Vagina (tissue), 2 donors: ENCODE measurements around the gene LIFR. TPM values are rescaled to one million over a fixed set of nuclear protein-coding genes. Genes with fewer than 3 reads are reported as not detected.

Experiments
- DNase-seq, 2 donors: peaks; one replicate each; pipeline ENCODE4 v3.0.0-alpha.2; 2017; ENCODE audit errors: extremely low spot score in 2 of 2
- H3K27ac ChIP-seq: fragments of 200-600 bp; sonication (generic); one replicate; pipeline ENCODE4 v1.5.1; 2019
- H3K27me3 ChIP-seq: fragments of 200-600 bp; sonication (generic); one replicate; pipeline ENCODE4 v1.5.1; 2019
- H3K36me3 ChIP-seq, 2 donors: fragments of 200-600 bp; sonication (generic); one replicate each; pipeline ENCODE4 v1.5.1; 2017 to 2019
- H3K4me1 ChIP-seq: fragments of 200-600 bp; sonication (generic); one replicate; pipeline ENCODE4 v1.5.1; 2019
- H3K4me3 ChIP-seq, 2 donors: fragments of 200-600 bp; sonication (generic); 1 replicate in 1 of 2; 2 replicates in 1 of 2; pipeline ENCODE4 v1.5.1; 2016 to 2019
- H3K9me3 ChIP-seq: fragments of 200-600 bp; sonication (generic); one replicate; pipeline ENCODE4 v1.5.1; 2019
- POLR2A ChIP-seq, 2 donors: fragments of 450-650 bp; IDR thresholded peaks; one replicate each; pipeline ENCODE4 v1.6.1; 2017; ENCODE audit warnings: antibody characterized with exemption in 2 of 2, mild to moderate bottlenecking in 2 of 2, moderate library complexity in 2 of 2
- POLR2AphosphoS5 ChIP-seq, 2 donors: sonication (generic); formaldehyde crosslinking; IDR thresholded peaks; one replicate each; pipeline ENCODE4 v1.9.0; 2017; ENCODE audit warnings: antibody characterized with exemption in 2 of 2, mild to moderate bottlenecking in 2 of 2, low read depth in 1 of 2; ENCODE audit not compliant: insufficient read depth in 1 of 2
- intact Hi-C: fragments of 100-400 bp; cut with DNase I; formaldehyde crosslinking; loops from one replicate; pipeline ENCODE4 v1.15.1; 2023
- total RNA-seq: library from RNA; depleted of rRNA; stranded (reverse); fragments of >200 nt; gene quantifications from one replicate; pipeline ENCODE4 v1.2.3, GENCODE V29; 2016
- TF ChIP-seq, protein P1 (sequence below), 3 experiments: fragments of 450-650 bp in 2 of 3; fragments of 200-600 bp in 1 of 3; sonication (generic) in 1 of 3; IDR thresholded peaks; one replicate each; pipeline ENCODE4 v1.5.1; 2017 to 2019; ENCODE audit warnings: antibody characterized with exemption in 3 of 3, mild to moderate bottlenecking in 2 of 3, moderate library complexity in 2 of 3

Gene LIFR, protein sequence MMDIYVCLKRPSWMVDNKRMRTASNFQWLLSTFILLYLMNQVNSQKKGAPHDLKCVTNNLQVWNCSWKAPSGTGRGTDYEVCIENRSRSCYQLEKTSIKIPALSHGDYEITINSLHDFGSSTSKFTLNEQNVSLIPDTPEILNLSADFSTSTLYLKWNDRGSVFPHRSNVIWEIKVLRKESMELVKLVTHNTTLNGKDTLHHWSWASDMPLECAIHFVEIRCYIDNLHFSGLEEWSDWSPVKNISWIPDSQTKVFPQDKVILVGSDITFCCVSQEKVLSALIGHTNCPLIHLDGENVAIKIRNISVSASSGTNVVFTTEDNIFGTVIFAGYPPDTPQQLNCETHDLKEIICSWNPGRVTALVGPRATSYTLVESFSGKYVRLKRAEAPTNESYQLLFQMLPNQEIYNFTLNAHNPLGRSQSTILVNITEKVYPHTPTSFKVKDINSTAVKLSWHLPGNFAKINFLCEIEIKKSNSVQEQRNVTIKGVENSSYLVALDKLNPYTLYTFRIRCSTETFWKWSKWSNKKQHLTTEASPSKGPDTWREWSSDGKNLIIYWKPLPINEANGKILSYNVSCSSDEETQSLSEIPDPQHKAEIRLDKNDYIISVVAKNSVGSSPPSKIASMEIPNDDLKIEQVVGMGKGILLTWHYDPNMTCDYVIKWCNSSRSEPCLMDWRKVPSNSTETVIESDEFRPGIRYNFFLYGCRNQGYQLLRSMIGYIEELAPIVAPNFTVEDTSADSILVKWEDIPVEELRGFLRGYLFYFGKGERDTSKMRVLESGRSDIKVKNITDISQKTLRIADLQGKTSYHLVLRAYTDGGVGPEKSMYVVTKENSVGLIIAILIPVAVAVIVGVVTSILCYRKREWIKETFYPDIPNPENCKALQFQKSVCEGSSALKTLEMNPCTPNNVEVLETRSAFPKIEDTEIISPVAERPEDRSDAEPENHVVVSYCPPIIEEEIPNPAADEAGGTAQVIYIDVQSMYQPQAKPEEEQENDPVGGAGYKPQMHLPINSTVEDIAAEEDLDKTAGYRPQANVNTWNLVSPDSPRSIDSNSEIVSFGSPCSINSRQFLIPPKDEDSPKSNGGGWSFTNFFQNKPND
- total RNA-seq: 63.3 TPM

DNA sequence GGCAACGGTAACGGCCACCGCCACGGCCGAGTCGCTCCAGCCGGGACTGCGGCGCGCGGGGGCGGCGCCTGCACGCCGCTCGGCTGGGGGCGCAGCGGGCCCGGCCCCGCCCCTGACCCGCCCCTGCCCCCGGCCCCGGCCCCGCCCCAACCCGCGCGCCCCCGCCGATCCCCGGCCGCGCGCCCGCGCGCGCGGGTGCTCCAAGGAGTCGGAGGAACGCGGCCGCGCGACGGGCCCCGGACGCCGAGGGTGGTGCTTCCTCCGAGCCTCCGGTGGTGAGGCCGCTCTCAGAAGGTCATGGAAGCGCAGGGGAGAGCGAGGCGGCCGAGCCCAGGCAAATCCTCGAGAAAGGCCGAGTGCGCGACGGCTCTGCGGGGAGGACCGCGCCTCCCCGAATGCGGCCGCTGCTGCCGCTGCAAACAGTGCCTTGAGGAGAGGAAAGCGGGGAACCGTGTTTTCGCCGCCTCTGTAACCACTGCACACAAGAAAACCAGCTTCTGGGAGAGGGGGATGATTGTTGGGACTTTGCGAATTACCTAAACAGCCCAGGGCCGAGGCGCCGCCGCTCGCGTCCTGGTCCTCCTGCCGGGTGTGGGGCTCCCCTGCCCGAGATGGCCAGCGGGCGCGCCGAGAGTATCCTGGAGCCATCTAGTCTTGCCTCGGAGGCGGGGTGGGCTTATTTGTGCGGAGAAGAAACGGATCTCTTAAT, at the start of gene LIFR:
TSS of gene LIFR (minus strand) at position 48 of the 709 bp plus-strand sequence. CDS start 25,999 bp downstream, outside the sequence.
- H3K27ac ChIP-seq: peak within 1 kb of the TSS; percentile 95
- intact Hi-C loops: loop anchor here (5.0 kb wide), 2 partner anchors 114 to 241 kb away; no protein-coding TSS in a partner anchor
- DNase-seq: peak in 1 of 2 donors; percentile 91

DNA sequence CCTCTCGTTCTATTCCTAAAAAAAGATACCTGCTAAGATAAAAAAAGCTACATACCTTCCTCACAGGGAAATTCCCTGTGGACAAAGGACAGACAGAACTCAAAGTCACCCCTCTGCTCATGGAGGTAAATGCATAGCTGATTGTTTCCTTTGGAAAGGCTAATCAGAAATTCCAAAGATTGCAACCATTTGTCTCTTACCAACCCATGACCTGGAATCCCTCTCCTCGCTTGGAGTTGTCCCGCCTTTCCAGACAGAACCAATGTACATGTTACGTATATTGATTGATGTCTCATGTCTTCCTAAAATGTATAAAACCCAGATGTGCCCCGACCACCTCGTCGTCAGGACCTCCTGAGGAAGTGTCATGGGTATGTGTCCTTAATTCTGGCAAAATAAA, 49.2 kb upstream of the LIFR start:
- Histone ChIP-seq H3K4me1 (no peaks in the 10 kb centered on the region), H3K27me3 (no peaks in the 10 kb centered on the region), H3K9me3 (no peaks in the 10 kb centered on the region), H3K27ac (no peak overlapping the region), H3K4me3 (no peak overlapping the region), H3K36me3 (no peaks in the 10 kb centered on the region)
- TF ChIP-seq POLR2A (IDR thresholded peaks at IDR 0.05) (no peak), POLR2AphosphoS5 (IDR thresholded peaks at IDR 0.05; ENCODE audit: insufficient read depth in 1 of 2, low read depth in 1 of 2) (no peak)
- TF ChIP-seq, protein P1, sequence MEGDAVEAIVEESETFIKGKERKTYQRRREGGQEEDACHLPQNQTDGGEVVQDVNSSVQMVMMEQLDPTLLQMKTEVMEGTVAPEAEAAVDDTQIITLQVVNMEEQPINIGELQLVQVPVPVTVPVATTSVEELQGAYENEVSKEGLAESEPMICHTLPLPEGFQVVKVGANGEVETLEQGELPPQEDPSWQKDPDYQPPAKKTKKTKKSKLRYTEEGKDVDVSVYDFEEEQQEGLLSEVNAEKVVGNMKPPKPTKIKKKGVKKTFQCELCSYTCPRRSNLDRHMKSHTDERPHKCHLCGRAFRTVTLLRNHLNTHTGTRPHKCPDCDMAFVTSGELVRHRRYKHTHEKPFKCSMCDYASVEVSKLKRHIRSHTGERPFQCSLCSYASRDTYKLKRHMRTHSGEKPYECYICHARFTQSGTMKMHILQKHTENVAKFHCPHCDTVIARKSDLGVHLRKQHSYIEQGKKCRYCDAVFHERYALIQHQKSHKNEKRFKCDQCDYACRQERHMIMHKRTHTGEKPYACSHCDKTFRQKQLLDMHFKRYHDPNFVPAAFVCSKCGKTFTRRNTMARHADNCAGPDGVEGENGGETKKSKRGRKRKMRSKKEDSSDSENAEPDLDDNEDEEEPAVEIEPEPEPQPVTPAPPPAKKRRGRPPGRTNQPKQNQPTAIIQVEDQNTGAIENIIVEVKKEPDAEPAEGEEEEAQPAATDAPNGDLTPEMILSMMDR (IDR thresholded peaks at IDR 0.05): no peak
- no peak for DNase-seq
- intact Hi-C loops: no loop called here

More for the DNA sequence above, at the start of gene LIFR:
- Histone ChIP-seq H3K9me3 (no peaks in the 10 kb centered on the region), H3K27me3 (no peaks in the 10 kb centered on the region), H3K36me3 (no peaks in the 10 kb centered on the region), H3K4me3 (peak within 1 kb of the TSS; percentile 74 to 97), H3K4me1 (peaks cover 23% of the 10 kb centered on the region)
- TF ChIP-seq, protein P1 (IDR thresholded peaks at IDR 0.05): no peak
- peak in 1 of 2 donors; percentile 96 for TF ChIP-seq POLR2AphosphoS5 (IDR thresholded peaks at IDR 0.05; ENCODE audit: insufficient read depth in 1 of 2, low read depth in 1 of 2)
- peak in 1 of 2 donors; percentile 66 for TF ChIP-seq POLR2A (IDR thresholded peaks at IDR 0.05)

DNA sequence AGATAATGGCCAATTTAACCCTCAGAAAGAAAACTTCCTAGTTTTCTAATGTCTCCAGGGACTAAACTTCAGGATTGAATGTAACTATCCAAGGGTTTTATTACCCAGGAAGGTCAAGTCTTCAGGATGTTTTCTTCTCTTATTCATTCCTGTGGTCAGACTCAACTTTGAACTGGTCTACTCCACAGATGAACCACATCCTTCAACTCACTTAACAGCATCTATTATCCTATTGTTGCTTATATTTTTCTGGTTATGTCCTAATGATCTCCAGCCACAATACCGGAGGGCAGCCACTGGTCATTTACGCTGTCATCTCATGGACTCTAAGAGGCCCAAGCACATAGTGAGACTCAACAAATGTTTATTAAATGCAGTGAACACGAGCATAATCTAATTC, 47.2 kb upstream of the LIFR start:
- intact Hi-C loops: no loop called here
- no peaks in the 10 kb centered on the region for H3K4me1 ChIP-seq
- H3K4me3 ChIP-seq: no peak overlapping the region

GRCh38 chr5:38602641-38603040, 46.2 kb upstream of the LIFR start:
- Histone ChIP-seq H3K9me3 (no peaks in the 10 kb centered on the region), H3K27me3 (no peaks in the 10 kb centered on the region), H3K4me1 (no peaks in the 10 kb centered on the region), H3K36me3 (no peaks in the 10 kb centered on the region), H3K27ac (no peak overlapping the region), H3K4me3 (no peak overlapping the region)
- no peak for DNase-seq
- TF ChIP-seq POLR2AphosphoS5 (IDR thresholded peaks at IDR 0.05; ENCODE audit: insufficient read depth in 1 of 2, low read depth in 1 of 2): no peak
- TF ChIP-seq, protein P1 (IDR thresholded peaks at IDR 0.05): no peak
- no peak for TF ChIP-seq POLR2A (IDR thresholded peaks at IDR 0.05)
- intact Hi-C loops: no loop called here

More for the DNA sequence above, 47.2 kb upstream of the LIFR start:
- TF ChIP-seq, protein P1 (IDR thresholded peaks at IDR 0.05): no peak
- Histone ChIP-seq H3K27ac (no peak overlapping the region), H3K36me3 (no peaks in the 10 kb centered on the region), H3K9me3 (no peaks in the 10 kb centered on the region), H3K27me3 (no peaks in the 10 kb centered on the region)
- no peak for DNase-seq
